Fibroblast of mammary gland (primary cell): ENCODE results near the gene C14orf119.

Experiments
- DNase-seq: peaks from one replicate; pipeline ENCODE4 v3.0.0-alpha.2; 2010; ENCODE audit warnings: low read depth
- H3K4me3 ChIP-seq: 2 replicates; pipeline ENCODE4 v1.5.1; 2011; ENCODE audit warnings: low read depth, mild to moderate bottlenecking, low read length, moderate library complexity; ENCODE audit not compliant: control insufficient read depth
- CTCF ChIP-seq: conservative IDR thresholded peaks from 2 replicates; pipeline ENCODE4 v1.5.1; 2011; ENCODE audit warnings: low read depth, low read length, inconsistent platforms; ENCODE audit not compliant: control insufficient read depth, insufficient read depth

The C14orf119 gene

DNA sequence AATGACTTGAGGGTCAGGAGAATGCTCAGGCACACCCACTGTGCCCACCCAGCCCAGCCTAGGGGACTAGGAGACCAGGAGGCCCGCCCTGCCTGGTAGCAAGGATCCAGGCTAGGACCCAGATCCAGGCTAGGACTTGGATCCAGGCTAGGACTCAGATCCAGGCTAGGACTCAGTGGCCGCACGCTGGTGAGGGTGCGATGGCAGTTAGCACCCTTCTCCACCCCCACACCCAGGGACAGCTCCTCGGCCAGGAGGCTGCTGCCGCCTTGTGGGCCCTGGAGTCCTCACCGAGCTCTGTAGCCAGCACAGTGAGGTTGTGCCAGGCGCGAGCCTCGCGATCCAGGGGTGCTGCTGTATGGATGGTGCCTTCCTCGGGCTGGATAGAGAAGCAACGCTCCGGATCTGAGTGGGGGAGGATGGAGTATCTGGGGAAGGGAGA, 43.1 kb upstream of the C14orf119 start:
- no peak for DNase-seq
- peak; percentile 13 for TF ChIP-seq CTCF
- H3K4me3 ChIP-seq = no peak overlapping the region

GRCh38 chr14:23052671-23053070, 42.6 kb upstream of the C14orf119 start:
- H3K4me3 ChIP-seq = no peak overlapping the region
- DNase-seq = no peak
- TF ChIP-seq CTCF = no peak

DNA sequence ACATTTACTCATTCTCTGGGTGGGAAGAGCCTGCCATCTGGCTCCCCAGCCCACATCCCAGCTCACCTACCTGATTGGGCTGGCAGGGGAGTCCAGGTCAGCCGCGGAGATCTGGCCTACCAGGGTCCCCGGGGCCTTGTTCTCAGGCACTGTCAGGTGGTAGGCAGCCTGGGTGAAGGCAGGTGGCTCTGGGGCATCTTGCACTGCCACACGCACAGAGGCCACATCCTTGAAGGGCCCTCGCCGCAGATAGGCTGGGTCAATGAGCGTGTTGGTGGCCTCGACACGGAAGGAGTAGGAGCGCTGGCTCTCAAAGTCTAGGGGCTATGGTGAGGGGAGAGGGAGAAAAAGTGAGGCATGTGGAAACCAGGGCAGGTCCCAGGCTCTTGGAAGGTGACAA, 41.9 kb upstream of the C14orf119 start:
- DNase-seq = no peak
- no peak for TF ChIP-seq CTCF
- H3K4me3 ChIP-seq = no peak overlapping the region

GRCh38 chr14:23054000-23054811, 41.1 kb upstream of the C14orf119 start:
- no peak overlapping the region for H3K4me3 ChIP-seq
- DNase-seq = no peak
- peak; percentile 24 for TF ChIP-seq CTCF

DNA sequence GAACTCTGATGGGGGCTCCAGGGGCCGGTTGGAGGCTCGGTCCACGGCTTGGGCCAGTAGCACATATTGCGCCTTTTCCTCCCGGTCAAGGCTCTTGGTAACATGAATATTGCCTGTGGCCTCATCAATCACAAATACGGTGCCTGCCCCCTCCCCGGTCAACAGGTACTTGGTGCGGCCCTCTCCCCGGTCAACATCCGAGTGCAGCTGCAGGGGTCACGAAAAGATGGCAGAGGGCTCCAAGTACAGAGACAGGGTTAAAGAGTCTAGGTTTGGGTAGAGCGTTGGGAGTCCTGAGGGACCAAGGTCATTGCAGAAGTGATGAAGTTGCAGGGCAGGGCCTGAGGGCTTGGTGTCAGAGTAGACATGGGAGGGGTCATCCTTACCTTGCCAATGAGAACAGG, 40.2 kb upstream of the C14orf119 start:
- no peak overlapping the region for H3K4me3 ChIP-seq
- no peak for TF ChIP-seq CTCF
- no peak for DNase-seq

DNA sequence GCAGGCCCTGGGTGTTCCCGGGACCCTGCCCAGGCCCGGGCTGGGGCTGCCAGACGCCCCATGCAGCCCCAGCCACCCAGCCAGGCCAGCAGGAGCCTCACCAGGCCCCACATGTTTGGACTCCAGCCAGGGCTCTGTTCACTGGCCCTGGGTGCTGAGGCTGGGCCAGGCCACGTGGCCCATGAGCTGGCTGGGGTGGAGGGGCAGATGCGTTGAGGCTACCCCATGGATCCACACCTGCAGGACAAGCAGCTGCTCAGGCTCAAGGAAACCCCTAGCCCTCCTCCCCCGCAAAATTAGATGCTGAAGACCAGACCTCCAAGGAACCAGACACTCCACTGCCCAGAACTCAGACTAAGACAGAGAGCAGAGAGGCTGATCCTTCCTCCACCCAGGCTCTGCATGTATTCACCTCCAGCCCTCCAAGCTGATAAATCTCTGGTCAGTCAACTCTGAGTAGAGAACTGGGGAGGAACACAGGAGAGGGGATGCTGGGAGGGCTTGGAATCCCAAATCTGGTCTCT, 39.6 kb upstream of the C14orf119 start:
- no peak overlapping the region for H3K4me3 ChIP-seq
- peak; percentile 51 for DNase-seq
- no peak for TF ChIP-seq CTCF
